Right atrium auricular region (tissue), 2 donors: ENCODE measurements around the gene DAPK1. TPM values are rescaled to one million over a fixed set of nuclear protein-coding genes. Genes with fewer than 3 reads are reported as not detected.

Experiments used
- DNase-seq: peaks from one replicate; pipeline ENCODE4 v3.0.0-alpha.2; 2019; ENCODE audit warnings: low spot score
- H3K27ac ChIP-seq, 2 donors: fragments of 200-600 bp; sonication (generic); 1 replicate in 1 of 2; 2 replicates in 1 of 2; pipeline ENCODE4 v1.5.1; 2016 to 2019
- H3K27me3 ChIP-seq, 2 donors: fragments of 200-600 bp; sonication (generic); one replicate each; pipeline versions ENCODE4 v1.5.1 to v1.6.0; 2017 to 2019
- H3K36me3 ChIP-seq: fragments of 200-600 bp; sonication (generic); one replicate; pipeline ENCODE4 v1.5.1; 2016
- H3K4me1 ChIP-seq, 2 donors: fragments of 200-600 bp; sonication (generic); one replicate each; pipeline versions ENCODE4 v1.5.1 to v1.6.0; 2017 to 2019
- H3K4me3 ChIP-seq, 2 donors: fragments of 200-600 bp; sonication (generic); 1 replicate in 1 of 2; 2 replicates in 1 of 2; pipeline ENCODE4 v1.5.1; 2017 to 2019; ENCODE audit warnings: mild to moderate bottlenecking in 1 of 2, moderate library complexity in 1 of 2
- H3K9me3 ChIP-seq, 2 donors: fragments of 200-600 bp; sonication (generic); one replicate each; pipeline ENCODE4 v1.5.1; 2019
- total RNA-seq, 2 donors: library from RNA; depleted of rRNA; stranded (reverse); fragments of >200 nt; gene quantifications; one replicate each; pipeline ENCODE4 v1.1.0, GENCODE V29; 2016
- TF ChIP-seq, protein P1 (sequence below), 2 donors: fragments of 200-600 bp; sonication (generic); IDR thresholded peaks; one replicate each; pipeline ENCODE4 v1.5.1; 2019; ENCODE audit warnings: antibody characterized with exemption in 2 of 2

The DAPK1 gene
- total RNA-seq, 2 donors from 2014 or later, result 10.1 to 23.0 TPM

DNA sequence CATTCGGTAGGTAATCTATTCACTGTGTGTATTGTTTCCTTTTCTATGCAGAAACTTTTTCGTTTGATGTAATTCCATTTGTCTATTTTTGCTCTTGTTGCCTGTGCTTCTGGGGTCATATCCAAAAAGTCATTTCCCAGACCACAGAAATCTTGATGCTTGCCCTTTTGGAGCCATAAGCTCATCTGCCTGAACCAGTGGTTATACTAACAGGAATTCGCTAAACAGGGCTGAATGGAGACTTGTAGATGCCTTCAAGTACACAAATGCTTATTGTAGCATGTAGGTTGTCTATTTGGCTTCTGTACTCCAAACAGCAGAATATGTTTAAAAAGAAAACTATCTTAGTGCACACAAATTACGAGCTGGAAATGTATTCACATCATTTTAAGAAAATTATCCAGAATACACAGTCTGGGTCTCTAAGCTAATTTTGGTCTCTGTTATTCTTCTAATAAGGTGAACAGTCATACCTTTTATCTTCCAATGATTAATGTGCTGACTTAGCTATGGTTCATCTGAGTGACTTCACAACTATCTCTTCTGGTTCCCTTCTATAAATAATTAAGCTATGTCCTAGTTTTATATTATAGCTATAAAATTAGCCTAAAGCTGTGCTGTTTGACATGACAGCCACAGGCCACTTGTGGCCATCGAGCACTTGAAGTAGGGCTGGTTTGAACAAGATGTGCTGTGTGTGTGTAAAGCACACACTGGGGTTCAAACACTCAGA lies 87.6 kb downstream of the DAPK1 start:
- Histone ChIP-seq H3K4me1 (peaks cover 0 to 5% of the 10 kb centered on the region in 2 donors), H3K9me3 (no peaks in the 10 kb centered on the region), H3K4me3 (no peak overlapping the region), H3K27ac (no peak overlapping the region), H3K36me3 (no peaks in the 10 kb centered on the region), H3K27me3 (no peaks in the 10 kb centered on the region)
- TF ChIP-seq, protein P1, sequence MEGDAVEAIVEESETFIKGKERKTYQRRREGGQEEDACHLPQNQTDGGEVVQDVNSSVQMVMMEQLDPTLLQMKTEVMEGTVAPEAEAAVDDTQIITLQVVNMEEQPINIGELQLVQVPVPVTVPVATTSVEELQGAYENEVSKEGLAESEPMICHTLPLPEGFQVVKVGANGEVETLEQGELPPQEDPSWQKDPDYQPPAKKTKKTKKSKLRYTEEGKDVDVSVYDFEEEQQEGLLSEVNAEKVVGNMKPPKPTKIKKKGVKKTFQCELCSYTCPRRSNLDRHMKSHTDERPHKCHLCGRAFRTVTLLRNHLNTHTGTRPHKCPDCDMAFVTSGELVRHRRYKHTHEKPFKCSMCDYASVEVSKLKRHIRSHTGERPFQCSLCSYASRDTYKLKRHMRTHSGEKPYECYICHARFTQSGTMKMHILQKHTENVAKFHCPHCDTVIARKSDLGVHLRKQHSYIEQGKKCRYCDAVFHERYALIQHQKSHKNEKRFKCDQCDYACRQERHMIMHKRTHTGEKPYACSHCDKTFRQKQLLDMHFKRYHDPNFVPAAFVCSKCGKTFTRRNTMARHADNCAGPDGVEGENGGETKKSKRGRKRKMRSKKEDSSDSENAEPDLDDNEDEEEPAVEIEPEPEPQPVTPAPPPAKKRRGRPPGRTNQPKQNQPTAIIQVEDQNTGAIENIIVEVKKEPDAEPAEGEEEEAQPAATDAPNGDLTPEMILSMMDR (IDR thresholded peaks at IDR 0.05), result no peak
- DNase-seq, result no peak

DNA sequence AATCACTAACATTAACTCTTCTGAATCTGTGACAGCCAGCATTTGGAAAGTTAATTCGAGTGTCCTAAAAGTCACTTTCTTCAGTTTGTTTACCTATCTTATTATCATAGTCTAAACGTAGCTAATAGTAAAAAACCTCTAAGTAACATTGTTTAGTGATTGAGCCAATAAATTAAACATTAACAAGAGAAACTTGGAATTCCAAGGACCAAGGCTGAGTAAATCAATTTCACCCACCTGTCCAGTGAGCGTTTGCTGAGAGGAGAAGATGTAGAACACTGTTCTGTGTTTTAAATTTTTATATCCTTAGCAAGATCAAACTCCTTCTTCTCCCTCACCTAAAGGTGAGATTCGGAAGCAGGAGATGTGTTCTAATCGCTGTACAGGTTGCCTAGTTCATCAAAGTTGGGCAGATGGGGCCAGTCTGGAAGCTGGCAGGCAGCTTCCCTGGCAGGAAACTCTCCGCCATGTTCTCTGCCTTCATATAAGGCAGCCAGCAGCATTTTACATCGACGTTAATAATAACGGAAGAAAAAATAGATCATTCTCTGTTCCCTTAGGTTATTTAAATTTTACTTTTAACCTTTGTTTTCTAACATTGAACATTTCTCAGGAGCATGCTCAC lies 89.2 kb downstream of the DAPK1 start:
- Histone ChIP-seq H3K27ac (no peak overlapping the region), H3K36me3 (no peaks in the 10 kb centered on the region), H3K9me3 (no peaks in the 10 kb centered on the region), H3K4me1 (peaks cover 0 to 4% of the 10 kb centered on the region in 2 donors), H3K4me3 (no peak overlapping the region), H3K27me3 (no peaks in the 10 kb centered on the region)
- TF ChIP-seq, protein P1 (IDR thresholded peaks at IDR 0.05), result no peak
- DNase-seq, result no peak

- Histone ChIP-seq H3K27me3 (no peaks in the 10 kb centered on the region), H3K4me3 (no peak overlapping the region), H3K36me3 (no peaks in the 10 kb centered on the region), H3K27ac (no peak overlapping the region), H3K9me3 (no peaks in the 10 kb centered on the region), H3K4me1 (peaks cover 0 to 5% of the 10 kb centered on the region in 2 donors)
- DNase-seq, result no peak
- TF ChIP-seq, protein P1 (IDR thresholded peaks at IDR 0.05), result no peak
Measured at GRCh38 chr9:87587356-87587745, 89.7 kb downstream of the DAPK1 start.

DNA sequence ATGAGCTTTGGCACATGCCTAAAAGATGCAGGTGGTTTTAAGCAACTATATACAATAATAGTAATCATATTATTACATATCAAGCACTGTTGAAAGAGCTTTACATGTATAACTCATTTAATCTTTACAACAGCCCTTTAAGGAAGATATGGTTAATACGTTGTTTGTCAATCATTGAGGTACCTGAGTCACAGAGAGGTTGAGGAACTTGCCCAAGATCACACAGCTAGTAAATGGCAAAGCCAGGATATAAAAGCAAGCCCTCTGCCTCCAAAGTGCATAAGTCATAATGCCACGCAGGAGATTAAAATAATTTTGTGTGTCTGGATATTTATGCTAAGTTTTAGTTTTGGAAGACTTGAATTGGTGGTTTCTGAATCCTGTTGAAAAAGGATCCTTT lies 90.2 kb downstream of the DAPK1 start:
- DNase-seq, result no peak
- H3K4me3 ChIP-seq, result no peak overlapping the region
- H3K27ac ChIP-seq, result no peak overlapping the region
- H3K9me3 ChIP-seq, result no peaks in the 10 kb centered on the region
- H3K4me1 ChIP-seq, result peaks cover 0 to 10% of the 10 kb centered on the region in 2 donors
- TF ChIP-seq, protein P1 (IDR thresholded peaks at IDR 0.05), result no peak
- no peaks in the 10 kb centered on the region for H3K36me3 ChIP-seq
- no peaks in the 10 kb centered on the region for H3K27me3 ChIP-seq

DNA sequence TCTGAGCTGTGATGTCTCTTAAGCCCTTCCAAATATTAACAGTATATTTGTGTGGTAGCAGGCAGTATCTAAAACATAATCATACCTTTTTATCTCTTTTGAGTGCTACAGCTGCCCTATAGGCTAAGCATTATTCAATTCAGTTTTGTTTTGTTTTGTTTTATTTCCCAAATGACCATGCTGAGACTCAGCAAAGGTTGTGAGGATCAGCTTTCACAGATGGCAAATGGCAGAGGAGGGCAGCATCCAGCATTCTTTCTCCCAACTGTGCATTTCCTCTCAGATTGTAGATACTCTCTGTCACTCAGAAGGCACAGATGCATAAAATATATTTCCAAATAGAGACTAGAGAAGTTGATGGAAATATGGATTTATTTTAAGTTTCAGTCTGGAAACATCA lies 90.7 kb downstream of the DAPK1 start:
- DNase-seq, result no peak
- Histone ChIP-seq H3K27me3 (no peaks in the 10 kb centered on the region), H3K4me1 (peaks cover 0 to 15% of the 10 kb centered on the region in 2 donors), H3K27ac (no peak overlapping the region), H3K9me3 (no peaks in the 10 kb centered on the region), H3K4me3 (no peak overlapping the region), H3K36me3 (no peaks in the 10 kb centered on the region)
- TF ChIP-seq, protein P1 (IDR thresholded peaks at IDR 0.05), result no peak
